K562 (cell line): ENCODE results near the gene GNRHR. TPM values are rescaled to one million over a fixed set of nuclear protein-coding genes. Genes with fewer than 3 reads are reported as not detected.

Source experiments
- C11orf30 ChIP-seq: fragments of 450-650 bp; IDR thresholded peaks from 2 replicates; pipeline ENCODE4 v1.6.1; 2016; ENCODE audit warnings: low read depth, mild to moderate bottlenecking
- CBFA2T2 ChIP-seq: fragments of 450-650 bp; conservative IDR thresholded peaks from 2 replicates; pipeline ENCODE4 v1.6.1; 2017; ENCODE audit warnings: mild to moderate bottlenecking
- KDM2B ChIP-seq: fragments of 250-450 bp; sonication (Bioruptor Pico); IDR thresholded peaks from 2 replicates; pipeline ENCODE4 v1.8.0; 2021; ENCODE audit warnings: mild to moderate bottlenecking, moderate library complexity
- MEF2A ChIP-seq: IDR thresholded peaks from 2 replicates; pipeline ENCODE4 v1.6.1; 2011; ENCODE audit warnings: low read depth, mild to moderate bottlenecking, low read length, moderate library complexity; ENCODE audit not compliant: control insufficient read depth
- NCOA1 ChIP-seq: fragments of 450-650 bp; IDR thresholded peaks from 2 replicates; pipeline ENCODE4 v1.6.1; 2016; ENCODE audit warnings: low read depth
- NFYB ChIP-seq: IDR thresholded peaks from 2 replicates; pipeline ENCODE4 v1.6.1; 2011; ENCODE audit warnings: mild to moderate bottlenecking, moderate library complexity; ENCODE audit not compliant: insufficient read length; ENCODE audit errors: extremely low read depth
- POLR2AphosphoS2 ChIP-seq: IDR thresholded peaks from 2 replicates; pipeline ENCODE4 v1.6.1; 2012; ENCODE audit warnings: low read length, improper control_type of control experiment
- POLR3A ChIP-seq: IDR thresholded peaks from 2 replicates; pipeline ENCODE4 v1.6.1; 2011; ENCODE audit warnings: borderline replicate concordance, mild to moderate bottlenecking, moderate library complexity; ENCODE audit not compliant: insufficient read length, insufficient read depth; ENCODE audit errors: extremely low read depth
- RB1 ChIP-seq: fragments of 450-650 bp; IDR thresholded peaks from 2 replicates; pipeline ENCODE4 v1.6.1; 2017; ENCODE audit warnings: low read depth, mild to moderate bottlenecking
- SUPT5H ChIP-seq: fragments of 450-650 bp; IDR thresholded peaks from 2 replicates; pipeline ENCODE4 v1.6.1; 2016
- TCF7L2 ChIP-seq: fragments of 150-350 bp; IDR thresholded peaks from 2 replicates; pipeline ENCODE4 v1.6.1; 2016; ENCODE audit warnings: low read depth, mild to moderate bottlenecking, low read length, moderate library complexity
- THRAP3 ChIP-seq: fragments of 450-650 bp; IDR thresholded peaks from 2 replicates; pipeline ENCODE4 v1.6.1; 2016; ENCODE audit warnings: mild to moderate bottlenecking, inconsistent platforms, borderline replicate concordance
- XRCC5 ChIP-seq: fragments of 200-400 bp; formaldehyde crosslinking; IDR thresholded peaks from 2 replicates; pipeline ENCODE4 v1.6.1; 2017; ENCODE audit warnings: low read depth, mild to moderate bottlenecking, low read length
- ZNF780A ChIP-seq: fragments of 250-450 bp; sonication (Bioruptor Pico); IDR thresholded peaks from 2 replicates; pipeline ENCODE4 v1.5.0; 2021; ENCODE audit warnings: mild to moderate bottlenecking
- polyA plus RNA-seq, 8 experiments: library from polyadenylated mRNA; depleted of rRNA in 4 of 8; stranded (reverse) in 5 of 8; unstranded in 3 of 8; fragments of >200 nt; fragmentation: Nextera tagmentation in 2 of 8; fragmentation: Illumina TruSeq in 1 of 8; extraction: Ambion mirVana in 2 of 8; extraction: Trizol in 1 of 8; gene quantifications; 2 replicates each; pipeline versions ENCODE4 v1.2.1 to v1.2.3, GENCODE V29; 2011 to 2014; ENCODE audit warnings: inconsistent platforms in 1 of 8, missing spikeins in 1 of 8
- total RNA-seq, 7 experiments: library from RNA; depleted of rRNA in 6 of 7; stranded (reverse); fragments of >200 nt in 6 of 7; fragmentation: Illumina TruSeq in 2 of 7; extraction: Trizol in 2 of 7; gene quantifications; 2 replicates each; pipeline versions ENCODE4 v1.2.1 to v1.2.3, GENCODE V29; 2011 to 2021; ENCODE audit warnings: low replicate concordance in 1 of 7
- TF ChIP-seq, protein P1 (sequence below): fragments of 200-600 bp; sonication (generic); IDR thresholded peaks from one replicate; pipeline ENCODE4 v1.6.1; 2012; ENCODE audit warnings: mild to moderate bottlenecking, low read depth, low read length, inconsistent platforms
- TF ChIP-seq, protein P2 (sequence below): fragments of 250-450 bp; sonication (Bioruptor Pico); IDR thresholded peaks from 2 replicates; pipeline ENCODE4 v1.4.0; 2020; ENCODE audit warnings: mild to moderate bottlenecking, moderate library complexity
- TF ChIP-seq, protein P3 (sequence below): IDR thresholded peaks from 2 replicates; pipeline ENCODE4 v1.6.1; 2014; ENCODE audit warnings: antibody characterized with exemption

Gene GNRHR
- total and polyA plus RNA-seq, 9 of the 15 experiments (the other 6 are each of a cell fraction or from before 2014, with no cell fraction given), result 0.06 to 0.13 TPM; not detected in 7

DNA sequence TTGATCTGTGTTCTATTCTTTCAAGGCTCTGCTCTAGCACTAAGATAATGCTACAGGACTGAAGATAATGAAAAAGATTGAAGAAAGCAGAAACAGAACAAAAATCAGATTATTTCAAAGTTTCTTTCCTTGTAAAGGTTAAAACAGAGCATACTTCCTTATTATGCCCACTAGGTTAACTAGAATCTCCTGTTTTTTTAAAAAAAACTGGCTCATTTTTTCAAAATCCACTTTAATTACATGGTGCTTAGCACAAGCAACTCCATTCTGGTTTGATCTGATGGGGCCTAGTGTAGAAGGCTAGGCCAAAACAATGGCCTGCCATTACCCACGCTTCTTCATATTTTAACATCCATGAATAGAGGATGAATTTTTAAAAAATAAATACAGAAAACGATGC lies 52.0 kb downstream of the GNRHR start (continued):
- TF ChIP-seq, protein P1, sequence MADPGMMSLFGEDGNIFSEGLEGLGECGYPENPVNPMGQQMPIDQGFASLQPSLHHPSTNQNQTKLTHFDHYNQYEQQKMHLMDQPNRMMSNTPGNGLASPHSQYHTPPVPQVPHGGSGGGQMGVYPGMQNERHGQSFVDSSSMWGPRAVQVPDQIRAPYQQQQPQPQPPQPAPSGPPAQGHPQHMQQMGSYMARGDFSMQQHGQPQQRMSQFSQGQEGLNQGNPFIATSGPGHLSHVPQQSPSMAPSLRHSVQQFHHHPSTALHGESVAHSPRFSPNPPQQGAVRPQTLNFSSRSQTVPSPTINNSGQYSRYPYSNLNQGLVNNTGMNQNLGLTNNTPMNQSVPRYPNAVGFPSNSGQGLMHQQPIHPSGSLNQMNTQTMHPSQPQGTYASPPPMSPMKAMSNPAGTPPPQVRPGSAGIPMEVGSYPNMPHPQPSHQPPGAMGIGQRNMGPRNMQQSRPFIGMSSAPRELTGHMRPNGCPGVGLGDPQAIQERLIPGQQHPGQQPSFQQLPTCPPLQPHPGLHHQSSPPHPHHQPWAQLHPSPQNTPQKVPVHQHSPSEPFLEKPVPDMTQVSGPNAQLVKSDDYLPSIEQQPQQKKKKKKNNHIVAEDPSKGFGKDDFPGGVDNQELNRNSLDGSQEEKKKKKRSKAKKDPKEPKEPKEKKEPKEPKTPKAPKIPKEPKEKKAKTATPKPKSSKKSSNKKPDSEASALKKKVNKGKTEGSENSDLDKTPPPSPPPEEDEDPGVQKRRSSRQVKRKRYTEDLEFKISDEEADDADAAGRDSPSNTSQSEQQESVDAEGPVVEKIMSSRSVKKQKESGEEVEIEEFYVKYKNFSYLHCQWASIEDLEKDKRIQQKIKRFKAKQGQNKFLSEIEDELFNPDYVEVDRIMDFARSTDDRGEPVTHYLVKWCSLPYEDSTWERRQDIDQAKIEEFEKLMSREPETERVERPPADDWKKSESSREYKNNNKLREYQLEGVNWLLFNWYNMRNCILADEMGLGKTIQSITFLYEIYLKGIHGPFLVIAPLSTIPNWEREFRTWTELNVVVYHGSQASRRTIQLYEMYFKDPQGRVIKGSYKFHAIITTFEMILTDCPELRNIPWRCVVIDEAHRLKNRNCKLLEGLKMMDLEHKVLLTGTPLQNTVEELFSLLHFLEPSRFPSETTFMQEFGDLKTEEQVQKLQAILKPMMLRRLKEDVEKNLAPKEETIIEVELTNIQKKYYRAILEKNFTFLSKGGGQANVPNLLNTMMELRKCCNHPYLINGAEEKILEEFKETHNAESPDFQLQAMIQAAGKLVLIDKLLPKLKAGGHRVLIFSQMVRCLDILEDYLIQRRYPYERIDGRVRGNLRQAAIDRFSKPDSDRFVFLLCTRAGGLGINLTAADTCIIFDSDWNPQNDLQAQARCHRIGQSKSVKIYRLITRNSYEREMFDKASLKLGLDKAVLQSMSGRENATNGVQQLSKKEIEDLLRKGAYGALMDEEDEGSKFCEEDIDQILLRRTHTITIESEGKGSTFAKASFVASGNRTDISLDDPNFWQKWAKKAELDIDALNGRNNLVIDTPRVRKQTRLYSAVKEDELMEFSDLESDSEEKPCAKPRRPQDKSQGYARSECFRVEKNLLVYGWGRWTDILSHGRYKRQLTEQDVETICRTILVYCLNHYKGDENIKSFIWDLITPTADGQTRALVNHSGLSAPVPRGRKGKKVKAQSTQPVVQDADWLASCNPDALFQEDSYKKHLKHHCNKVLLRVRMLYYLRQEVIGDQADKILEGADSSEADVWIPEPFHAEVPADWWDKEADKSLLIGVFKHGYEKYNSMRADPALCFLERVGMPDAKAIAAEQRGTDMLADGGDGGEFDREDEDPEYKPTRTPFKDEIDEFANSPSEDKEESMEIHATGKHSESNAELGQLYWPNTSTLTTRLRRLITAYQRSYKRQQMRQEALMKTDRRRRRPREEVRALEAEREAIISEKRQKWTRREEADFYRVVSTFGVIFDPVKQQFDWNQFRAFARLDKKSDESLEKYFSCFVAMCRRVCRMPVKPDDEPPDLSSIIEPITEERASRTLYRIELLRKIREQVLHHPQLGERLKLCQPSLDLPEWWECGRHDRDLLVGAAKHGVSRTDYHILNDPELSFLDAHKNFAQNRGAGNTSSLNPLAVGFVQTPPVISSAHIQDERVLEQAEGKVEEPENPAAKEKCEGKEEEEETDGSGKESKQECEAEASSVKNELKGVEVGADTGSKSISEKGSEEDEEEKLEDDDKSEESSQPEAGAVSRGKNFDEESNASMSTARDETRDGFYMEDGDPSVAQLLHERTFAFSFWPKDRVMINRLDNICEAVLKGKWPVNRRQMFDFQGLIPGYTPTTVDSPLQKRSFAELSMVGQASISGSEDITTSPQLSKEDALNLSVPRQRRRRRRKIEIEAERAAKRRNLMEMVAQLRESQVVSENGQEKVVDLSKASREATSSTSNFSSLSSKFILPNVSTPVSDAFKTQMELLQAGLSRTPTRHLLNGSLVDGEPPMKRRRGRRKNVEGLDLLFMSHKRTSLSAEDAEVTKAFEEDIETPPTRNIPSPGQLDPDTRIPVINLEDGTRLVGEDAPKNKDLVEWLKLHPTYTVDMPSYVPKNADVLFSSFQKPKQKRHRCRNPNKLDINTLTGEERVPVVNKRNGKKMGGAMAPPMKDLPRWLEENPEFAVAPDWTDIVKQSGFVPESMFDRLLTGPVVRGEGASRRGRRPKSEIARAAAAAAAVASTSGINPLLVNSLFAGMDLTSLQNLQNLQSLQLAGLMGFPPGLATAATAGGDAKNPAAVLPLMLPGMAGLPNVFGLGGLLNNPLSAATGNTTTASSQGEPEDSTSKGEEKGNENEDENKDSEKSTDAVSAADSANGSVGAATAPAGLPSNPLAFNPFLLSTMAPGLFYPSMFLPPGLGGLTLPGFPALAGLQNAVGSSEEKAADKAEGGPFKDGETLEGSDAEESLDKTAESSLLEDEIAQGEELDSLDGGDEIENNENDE, result no peak
- TF ChIP-seq POLR2AphosphoS2 (no peak), NFYB (no peak), RB1 (no peak), ZNF780A (CRISPR knock-in tag) (no peak), MEF2A (no peak), TCF7L2 (no peak), CBFA2T2 (no peak), XRCC5 (no peak), NCOA1 (no peak), SUPT5H (no peak), POLR3A (no peak), C11orf30 (no peak), THRAP3 (no peak), KDM2B (no peak)
- TF ChIP-seq, protein P2, sequence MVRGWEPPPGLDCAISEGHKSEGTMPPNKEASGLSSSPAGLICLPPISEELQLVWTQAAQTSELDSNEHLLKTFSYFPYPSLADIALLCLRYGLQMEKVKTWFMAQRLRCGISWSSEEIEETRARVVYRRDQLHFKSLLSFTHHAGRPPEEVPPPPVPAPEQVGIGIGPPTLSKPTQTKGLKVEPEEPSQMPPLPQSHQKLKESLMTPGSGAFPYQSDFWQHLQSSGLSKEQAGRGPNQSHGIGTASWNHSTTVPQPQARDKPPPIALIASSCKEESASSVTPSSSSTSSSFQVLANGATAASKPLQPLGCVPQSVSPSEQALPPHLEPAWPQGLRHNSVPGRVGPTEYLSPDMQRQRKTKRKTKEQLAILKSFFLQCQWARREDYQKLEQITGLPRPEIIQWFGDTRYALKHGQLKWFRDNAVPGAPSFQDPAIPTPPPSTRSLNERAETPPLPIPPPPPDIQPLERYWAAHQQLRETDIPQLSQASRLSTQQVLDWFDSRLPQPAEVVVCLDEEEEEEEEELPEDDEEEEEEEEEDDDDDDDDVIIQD (CRISPR knock-in tag), result no peak
- TF ChIP-seq, protein P3, sequence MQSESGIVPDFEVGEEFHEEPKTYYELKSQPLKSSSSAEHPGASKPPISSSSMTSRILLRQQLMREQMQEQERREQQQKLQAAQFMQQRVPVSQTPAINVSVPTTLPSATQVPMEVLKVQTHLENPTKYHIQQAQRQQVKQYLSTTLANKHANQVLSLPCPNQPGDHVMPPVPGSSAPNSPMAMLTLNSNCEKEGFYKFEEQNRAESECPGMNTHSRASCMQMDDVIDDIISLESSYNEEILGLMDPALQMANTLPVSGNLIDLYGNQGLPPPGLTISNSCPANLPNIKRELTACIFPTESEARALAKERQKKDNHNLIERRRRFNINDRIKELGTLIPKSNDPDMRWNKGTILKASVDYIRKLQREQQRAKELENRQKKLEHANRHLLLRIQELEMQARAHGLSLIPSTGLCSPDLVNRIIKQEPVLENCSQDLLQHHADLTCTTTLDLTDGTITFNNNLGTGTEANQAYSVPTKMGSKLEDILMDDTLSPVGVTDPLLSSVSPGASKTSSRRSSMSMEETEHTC, result no peak
